Esophagus squamous epithelium (tissue), 4 donors: ENCODE results near the gene CALM3.

Source experiments
- CTCF ChIP-seq, 6 experiments: fragments of 450-650 bp in 4 of 6; fragments of 200-600 bp in 2 of 6; sonication (generic) in 2 of 6; IDR thresholded peaks; one replicate each; pipeline ENCODE4 v1.5.1; 2016 to 2019; ENCODE audit warnings: antibody characterized with exemption in 6 of 6, mild to moderate bottlenecking in 4 of 6, moderate library complexity in 4 of 6
- POLR2A ChIP-seq, 4 donors: fragments of 450-650 bp; IDR thresholded peaks; one replicate each; pipeline ENCODE4 v1.6.1; 2017; ENCODE audit warnings: antibody characterized with exemption in 4 of 4, mild to moderate bottlenecking in 4 of 4, moderate library complexity in 3 of 4

GRCh38 chr19:46648060-46648960 is 47.2 kb downstream of the CALM3 start:
- TF ChIP-seq POLR2A (IDR thresholded peaks at IDR 0.05) = no peak
- no peak for TF ChIP-seq CTCF (IDR thresholded peaks at IDR 0.05)
